NCI-H1092 (cell line): ENCODE measurements around the gene C4orf50.
"Not testable (repeated sequence)": the region's sequence is repeated elsewhere in the genome, so short reads cannot be mapped to it uniquely, and the experiment has no call there.

Experiments
- DNase-seq: peaks from one replicate; lab custom pipeline; 2025; lab: John Stamatoyannopoulos, UW

The C4orf50 gene

DNA sequence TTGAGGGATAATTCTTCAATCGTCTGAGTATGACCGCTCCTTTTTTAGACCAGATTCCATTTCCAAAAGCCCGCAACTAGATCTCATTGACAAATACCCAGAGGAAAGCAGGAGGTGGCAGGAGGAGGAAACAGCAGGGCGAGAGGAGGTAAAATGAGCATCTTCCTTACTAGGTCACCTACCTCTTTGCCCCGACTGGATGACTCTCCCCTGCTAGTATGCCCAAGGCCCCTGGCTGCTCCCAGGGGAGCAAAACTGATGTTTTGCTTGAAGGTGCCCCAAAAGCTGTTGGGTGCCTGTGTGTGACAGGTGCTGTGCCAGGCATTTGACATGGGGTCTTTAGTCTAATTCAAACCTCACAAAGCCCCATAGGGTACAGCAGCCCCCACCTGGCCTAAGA is 48.9 kb downstream of the C4orf50 start:
- no peak for DNase-seq

DNA sequence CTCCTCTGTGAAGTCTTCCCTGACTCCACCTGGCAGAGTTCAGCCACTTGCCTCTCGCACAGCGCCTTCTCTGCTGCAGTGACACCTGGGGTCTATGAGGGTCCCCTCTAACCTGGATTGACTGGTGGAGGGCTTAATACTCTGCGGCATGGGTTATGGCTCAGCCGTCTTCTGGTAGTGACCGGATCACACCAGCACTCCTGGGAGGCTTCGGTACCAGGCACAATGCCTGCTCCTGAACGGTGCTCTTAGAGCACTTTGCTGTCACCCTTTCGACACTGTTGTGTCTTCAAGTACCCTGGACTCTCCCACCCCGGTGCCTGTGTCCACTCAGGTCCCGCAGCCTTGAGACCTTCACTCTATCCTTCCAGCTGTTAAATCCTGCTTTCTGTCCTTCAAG is 50.0 kb downstream of the C4orf50 start:
- no peak for DNase-seq

DNA sequence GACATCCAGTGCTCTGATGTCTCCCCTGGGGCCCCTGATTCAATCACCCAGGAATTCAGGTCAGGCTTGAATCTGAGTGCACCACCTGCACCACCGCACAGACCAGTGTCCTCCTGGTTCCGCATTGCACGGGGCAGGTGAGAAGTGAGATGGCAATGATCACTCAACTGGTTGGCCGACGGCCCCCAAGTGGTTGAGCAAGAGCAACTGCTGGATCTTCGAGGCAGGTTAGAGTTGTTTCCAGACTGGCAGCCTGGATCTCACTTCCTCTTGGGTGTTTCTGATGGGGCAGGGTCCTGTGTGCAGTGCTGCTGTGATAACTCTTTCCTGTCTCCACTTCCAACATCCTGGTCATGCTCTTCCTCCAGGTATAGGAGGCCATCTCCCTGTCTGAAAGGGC is 50.4 kb downstream of the C4orf50 start:
- no peak for DNase-seq

DNA sequence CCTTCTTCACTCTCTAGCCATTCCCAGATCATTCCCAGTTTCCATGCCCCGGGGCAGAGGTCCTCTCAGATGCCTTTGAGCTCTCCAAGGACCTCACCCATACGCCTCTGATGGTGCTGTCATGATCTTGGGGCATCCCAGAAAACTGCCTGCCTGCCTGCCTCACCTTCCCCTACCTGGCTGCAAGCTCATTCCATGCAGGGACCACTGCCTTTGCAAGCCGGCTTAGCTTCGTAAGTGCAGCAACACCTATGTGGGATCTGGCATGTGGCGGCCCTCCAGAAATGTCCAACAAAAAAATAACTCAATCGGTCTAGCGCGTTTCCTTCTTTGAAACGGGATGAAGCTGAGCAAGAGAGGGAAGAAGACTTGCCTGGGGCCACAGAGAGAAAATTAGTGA is 53.0 kb downstream of the C4orf50 start:
- no peak for DNase-seq

DNA sequence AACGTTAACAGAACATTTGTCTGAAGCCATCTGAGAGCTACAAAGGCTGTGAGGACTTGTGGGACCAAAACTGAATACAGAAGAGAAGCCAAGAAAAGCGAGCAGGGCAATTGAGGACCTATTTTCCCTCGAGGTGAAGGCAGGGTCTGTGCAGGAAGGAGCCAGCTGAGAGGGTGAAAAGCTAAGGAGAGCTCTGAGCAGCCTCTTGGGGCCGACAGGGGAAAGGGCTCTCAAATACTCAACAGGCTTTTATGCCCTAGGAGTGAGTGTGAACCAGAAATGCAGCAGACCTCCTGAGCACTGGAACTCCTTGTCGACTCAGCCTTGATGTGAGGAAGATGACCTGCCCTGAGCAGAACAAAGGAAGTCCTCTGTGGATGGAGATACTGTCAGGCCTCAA is 54.2 kb downstream of the C4orf50 start:
- DNase-seq, result no peak

DNA sequence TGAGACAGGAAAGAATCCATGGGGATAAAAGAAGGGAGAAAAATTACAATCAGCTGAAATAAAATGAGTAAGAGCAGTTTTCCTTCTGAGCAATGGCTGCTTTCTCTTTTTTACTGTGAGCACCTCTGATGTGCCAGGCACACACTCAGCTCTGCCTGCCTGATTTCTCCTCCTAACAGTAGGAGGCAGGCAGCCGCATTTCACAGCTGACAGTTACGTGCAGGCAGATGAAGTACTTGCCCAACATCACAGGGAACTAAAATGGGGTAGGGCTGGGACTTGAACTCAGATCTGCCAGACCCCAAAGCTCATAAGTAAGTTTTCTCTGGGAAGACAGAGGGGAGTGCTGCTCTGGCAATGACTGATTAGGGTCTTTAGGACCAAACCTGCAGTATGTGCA is 54.6 kb downstream of the C4orf50 start:
- no peak for DNase-seq

DNA sequence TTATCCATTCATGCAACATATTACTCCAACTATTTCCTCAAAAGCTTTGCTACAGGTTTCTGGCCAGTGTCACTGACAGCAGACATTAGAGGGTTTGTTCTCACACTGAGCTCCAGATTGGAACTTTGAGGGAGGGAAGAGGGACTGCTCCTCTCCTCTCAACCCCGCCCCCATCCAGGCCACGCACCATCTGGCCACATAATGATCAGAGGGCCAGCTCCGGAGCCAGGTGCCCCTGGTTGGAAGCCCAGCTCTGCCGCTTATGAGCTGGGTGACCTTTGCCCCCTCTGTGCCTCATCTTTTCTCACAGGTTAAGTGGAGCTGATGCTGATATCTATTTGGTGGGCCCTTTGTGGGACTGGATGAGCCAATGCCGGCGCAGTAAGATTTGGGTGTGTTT is 55.8 kb downstream of the C4orf50 start:
- DNase-seq, result no peak

DNA sequence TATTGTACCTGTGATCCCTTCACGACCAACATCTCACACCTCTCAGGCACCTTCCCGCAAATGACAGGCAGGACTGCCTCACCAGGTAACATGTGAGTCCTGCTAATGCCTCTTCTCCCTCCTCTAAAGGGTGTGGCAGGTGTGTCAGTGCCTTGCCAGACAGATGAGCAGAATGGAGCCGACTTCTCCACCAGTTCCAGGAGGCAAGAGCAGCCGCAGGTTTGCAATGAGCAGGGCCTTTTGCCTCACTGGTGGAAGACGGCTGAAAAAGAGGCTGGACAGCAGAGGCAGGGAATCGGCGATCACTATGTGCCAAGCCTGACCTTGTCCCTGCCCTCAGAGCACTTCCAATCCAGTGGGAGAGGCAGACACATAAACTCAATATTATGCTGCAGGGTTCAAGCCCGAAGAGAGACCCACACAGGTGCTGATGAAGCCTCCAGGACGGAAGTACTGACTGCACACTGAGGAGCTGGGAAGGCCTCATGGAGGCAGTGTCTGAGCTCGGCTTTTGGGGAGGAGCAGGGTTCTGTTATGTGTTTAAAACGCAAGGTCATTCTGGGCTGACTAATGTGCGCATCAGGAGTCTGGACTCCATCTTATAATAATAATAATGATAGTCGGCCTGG is 57.9 kb downstream of the C4orf50 start:
- DNase-seq, result no peak

DNA sequence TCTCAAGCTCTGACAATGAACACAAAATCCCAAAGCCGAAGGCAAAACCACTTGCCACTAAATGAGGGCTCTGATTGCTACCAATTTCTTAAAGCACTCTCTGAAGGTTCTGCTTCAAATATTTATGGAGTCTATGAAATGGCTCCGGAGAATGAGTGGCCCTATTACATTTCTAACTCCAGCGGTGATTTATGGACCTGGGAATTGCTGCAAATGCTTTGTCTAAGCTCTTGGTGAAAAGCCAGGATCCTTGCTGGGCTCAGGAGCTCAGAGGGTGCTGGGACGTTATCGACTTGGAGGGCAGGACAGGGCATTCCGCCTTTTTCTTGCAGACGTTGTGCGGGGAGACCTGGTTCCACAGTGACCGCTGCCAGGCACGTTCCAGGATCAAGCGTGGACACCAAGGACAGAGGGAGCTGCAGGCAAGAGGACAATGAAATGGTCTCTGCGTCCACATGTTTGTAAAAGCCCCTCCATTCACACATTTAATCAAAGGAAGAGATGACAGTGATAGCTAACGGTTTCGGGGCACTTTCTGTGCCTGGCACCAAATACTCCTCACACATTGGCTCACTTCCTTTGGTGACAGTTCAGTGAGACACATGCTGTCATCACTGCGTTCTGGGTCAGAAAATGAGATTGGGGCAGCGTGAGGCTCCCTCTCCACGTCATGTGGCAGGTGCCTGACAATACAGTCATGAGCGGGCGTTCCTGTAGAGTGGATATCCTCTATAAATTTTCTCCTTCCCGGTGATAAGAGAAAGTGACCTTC is 58.8 kb downstream of the C4orf50 start:
- no peak for DNase-seq

DNA sequence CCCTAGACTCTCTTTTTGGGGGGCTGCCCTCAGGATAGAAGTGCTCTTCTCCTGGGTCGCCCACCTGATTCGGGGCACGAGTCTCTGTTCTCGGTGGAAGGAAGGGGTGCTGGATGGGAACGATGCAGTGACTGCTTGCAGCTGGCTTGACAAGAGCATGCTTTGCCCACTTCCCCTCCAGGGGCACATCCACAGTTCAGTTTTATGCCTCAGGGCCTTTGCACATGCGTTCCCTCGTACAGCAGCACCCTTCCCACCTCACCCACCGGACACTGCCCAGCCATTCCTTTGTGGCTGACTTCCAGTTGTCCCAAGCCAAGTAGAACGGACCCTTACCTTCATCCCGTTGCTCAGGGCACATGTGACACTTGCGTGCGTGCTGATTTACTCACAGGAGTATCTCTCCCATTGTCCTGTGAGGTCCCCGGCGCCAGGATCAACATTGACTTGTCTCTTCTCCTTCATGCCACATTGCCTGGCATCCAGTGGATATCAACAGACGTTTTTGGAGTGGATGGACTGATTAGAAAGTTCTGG is 60.0 kb downstream of the C4orf50 start:
- no peak for DNase-seq

DNA sequence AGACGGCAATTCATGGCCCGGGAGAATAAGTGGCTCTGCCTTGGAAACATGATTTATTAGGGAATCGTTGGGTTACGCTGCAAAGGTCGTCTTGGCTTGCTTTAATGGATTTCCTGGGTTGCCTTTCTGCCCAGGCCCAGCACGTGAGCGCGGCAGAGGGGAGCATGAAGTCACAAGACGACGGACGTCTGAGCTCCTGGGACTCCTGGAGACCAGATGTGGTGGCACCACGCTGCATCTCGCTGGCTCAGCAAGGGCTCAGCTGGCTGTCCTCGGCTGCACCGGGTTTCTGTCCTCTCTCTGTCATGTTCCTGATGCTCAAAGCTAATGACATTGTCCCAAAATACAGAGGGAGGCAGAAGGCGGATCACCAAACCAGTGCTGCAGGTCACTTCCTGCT is 61.2 kb downstream of the C4orf50 start:
- DNase-seq, result no peak

DNA sequence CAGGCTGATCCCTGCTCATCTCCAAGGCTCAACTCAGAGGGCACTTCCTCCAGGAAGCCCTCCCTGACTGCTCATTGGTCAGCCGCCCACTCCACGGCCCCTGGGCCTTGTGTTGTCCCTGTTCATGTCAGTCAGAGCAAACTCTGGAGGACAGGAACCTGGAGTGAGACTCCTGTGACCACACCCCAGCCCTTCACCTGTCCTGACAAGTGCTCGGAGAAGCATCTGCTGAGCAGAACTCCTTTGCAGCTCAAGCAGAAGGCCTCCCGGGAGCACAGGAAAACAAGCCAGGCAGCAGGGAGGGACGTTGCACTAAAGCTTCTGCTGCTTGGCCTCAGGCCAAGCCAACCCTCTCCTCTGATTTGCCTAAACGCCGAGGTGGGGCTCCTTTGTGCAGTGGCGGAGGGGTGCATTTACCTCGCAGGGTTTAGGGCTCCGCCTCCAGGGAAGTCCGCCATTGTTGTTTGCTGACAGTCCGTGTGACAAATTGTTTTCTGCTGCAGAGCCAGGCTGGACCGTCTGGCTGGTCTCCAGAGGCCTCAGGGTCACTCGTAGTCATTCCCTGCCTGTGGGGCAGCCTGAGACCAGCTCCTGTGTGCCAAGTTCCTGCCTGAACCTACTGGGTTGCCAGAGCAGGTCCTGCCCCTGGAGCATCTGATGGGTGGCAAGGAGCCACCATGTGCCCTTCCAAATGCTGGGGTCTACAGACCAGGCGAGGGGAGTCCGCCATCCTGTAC is 61.8 kb downstream of the C4orf50 start:
- DNase-seq, result peak; percentile 94

DNA sequence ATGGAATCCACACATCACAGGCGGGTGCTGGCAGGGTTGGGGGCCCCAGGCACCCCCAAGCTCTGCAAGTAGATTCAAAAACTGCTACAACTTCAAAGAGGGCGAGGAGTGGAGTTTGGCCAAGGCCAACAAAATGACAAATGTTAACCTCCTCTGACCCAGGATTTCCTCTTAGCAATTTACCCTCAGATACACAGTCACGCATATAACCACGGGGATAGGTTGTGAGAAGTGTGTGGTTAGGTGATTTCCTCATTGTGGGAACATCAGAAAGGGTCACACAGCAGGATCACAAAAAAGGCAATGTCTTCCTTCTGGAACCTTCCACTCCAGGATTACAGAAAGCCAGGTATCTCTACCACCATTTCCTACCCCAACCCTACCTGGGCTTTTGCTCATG is 62.4 kb downstream of the C4orf50 start:
- no peak for DNase-seq

DNA sequence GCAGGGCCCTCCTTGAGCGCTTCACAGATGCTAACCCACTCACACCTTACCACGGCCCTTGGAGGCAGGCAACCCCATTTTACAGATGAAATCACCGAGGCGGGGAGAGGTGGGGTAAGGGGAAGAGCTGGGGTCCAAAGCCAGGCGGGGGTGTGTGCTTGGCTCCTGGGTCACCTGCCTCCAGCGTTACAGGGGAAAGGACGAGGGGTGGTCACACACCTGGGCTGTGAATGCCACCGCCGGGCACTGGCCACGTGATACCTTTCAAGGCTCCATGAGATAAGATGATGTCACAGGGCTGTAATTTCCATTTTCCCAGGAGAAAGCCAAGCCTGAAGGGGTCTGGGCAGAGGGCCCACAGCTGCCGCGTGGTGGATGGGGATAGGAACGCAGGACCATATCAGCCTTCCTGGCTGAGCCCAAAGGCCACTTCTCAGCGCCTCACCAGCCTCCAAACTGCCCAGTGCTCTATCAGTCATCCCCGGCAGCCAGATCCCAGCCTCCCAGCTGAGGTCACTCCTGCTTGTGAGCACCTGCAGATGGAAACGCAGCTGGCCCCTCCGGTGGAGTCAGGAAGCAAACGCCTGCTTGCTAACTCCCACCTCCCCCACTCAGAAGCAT is 62.9 kb downstream of the C4orf50 start:
- peak; percentile 81 for DNase-seq

DNA sequence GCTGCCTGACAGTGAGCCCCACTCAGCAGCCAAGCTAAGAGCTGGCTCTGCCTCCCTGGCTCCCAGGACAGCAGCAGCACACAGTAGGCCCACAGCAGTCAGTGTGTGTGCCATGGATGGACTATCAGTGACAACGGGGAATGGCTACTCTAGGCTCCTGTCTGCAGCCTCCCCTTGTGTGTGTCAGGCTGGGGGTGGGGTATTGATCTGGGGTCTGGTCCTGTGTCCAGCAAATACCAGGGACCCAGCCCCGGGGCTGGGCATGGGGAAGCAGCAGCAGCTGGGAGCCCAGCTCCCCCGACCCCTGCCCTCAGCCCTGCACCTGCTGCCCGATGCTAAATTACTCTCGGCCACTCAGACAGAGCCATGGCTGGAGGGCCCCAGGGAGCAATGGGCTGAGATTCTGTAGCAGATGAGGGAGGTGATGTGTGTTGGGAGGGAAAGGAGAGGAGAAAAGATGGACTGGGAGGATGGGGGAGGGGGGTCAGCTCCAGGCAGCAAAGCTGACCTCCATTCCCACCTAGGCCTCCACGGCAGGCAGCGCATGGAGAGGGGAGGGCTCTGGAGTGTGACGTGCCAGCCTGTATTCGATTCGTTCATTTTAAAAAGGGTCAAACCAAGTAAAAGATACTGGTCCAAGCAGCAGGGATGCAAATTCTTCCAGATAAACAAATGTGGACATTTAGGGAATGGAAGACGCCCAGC is 64.0 kb downstream of the C4orf50 start:
- no peak for DNase-seq

DNA sequence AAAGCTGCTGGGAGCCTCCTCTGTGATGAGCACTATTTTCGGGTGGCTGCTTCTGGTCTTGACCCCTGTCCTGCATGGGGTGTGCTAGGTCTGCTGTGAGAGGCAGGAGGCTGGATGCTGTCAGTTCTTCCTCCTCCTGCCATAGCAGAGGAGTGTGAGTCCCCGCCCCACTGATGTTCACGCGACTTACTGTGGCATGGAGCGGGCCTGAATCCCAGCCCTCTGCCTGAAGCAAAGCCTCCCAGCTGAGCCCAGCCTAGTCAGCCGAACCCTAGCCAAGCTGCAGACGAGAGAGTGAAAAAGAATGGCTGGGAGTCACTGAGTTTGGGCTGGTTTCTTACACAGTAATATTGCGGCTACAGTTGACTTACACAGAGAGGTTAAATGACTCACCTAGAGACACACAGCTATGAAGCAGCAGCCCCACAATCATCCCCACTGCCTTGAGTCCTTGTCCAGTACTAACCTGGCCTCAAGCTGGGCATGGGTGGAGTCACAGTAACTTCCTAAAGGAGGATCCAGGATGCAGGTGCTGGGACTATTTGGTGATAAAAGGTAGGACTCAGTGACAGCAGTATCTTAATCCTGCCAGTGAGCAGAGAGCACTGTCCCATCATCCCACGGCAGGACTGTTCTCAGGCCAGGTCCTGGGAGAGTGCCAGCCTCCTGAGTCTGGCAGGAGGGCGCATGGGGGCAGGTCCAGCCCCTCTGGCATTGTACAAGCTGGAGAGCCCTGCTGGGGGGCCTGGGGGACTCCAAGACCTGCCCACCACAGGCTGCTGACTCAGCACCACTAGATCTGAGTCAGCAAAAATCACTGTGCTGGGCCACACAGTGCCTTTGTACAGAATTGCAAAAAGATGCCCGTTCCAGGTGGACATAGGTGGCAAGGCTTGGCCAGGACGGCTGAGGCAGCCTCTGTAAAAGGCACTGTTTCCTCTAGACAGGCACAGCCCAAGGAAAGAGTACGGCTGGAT is 65.0 kb downstream of the C4orf50 start:
- no peak for DNase-seq

DNA sequence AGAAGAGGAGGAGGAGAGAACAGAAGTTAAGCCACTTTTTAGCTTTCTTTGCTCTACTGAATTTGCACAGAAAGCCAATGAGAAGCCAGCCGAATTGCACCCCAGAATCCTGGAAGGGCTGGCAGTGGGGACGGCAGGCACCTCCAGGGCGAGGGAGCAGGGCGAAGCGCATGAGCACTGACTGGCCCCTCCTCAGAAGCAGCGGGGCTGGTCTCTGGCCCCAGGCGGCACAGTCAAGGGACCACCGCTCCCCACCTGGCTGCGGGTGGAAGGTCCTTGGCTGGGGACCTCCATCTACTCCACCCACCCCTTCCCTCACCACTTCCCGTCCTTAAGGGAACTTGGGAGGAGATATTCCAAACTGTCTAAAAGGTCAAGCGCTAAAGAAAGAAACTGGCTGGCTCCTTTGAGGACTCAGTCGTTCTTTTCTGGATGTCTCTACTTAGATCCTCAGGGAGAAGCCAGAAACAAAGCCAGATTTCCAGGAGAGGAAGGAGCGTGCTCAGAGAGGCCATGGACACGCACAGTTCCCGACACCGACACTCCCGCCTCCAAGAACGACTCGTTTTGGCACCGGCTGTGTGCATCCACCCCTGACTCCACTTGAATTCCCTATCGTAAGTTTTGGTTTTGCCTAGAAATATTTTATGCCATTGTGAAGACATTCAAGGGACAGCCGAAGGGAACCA is 65.8 kb downstream of the C4orf50 start:
- no peak for DNase-seq

DNA sequence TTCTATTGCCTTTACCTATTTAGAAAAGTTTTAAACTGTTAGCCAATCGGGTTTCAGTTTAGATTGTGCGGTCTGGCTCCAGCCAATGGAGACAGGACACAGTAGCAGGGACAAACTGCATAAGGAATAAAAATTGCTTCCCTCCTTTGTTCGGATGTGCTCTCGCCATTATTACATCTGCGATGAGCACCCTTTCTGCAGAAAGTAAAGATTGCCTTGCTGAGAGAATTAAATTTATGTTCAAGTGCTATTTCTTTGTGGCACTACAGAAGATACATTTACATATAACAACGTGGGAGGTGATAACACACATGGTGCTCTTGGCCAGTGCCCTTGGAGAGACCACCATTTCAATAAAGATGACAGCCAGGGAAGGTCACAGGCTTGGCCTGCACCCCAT is 71.6 kb downstream of the C4orf50 start:
- not testable (repeated sequence) for DNase-seq

DNA sequence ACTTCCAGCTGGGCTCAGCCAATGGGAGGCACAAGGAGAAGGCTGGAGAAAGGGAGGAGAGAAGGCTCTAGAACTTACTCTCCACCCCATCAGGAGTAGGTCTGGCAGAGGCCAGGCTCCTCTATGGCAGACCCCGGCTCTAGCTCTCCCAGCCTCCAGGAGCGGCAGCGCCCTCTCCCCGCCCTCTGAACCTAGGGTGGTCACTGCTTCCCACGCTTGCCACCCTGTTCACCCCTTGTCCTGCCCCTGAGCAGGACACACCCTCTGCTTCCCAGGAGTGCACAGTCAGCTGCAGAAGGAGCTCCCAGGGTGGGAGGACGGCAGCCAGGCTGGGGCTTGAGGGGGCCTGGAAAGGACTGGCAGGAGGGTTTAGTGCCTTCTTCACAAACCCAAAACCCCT is 72.3 kb downstream of the C4orf50 start:
- DNase-seq, result no peak

DNA sequence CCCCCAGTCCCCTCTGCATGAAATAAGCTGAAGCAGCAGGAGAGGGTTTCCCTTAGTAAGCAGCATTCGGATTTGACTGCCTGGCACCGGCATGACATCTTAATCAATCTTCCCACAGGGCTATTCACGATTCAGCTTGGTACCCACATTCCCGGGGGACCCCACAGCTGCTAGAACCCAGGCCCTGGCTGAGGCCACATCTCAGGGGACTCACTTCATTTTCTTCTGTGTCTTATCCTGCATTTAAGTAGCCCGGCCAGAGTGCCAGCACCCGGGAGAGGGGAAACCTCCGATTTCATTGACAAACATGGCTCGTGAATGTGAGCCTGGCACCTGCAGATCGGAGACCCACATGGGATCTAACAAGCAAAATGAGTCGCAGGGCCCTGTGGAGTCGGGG is 73.1 kb downstream of the C4orf50 start:
- DNase-seq, result no peak
